HG03025 (cell line): ENCODE measurements around the gene AMHR2.
"Not testable (repeated sequence)": the region's sequence is repeated elsewhere in the genome, so short reads cannot be mapped to it uniquely, and the experiment has no call there.

ENCODE experiments used
- ATAC-seq: cut with Tn5 transposase; IDR thresholded peaks from one replicate; pipeline ENCODE4 v1.9.1; 2021; ENCODE audit warnings: mild to moderate bottlenecking, moderate library complexity; ENCODE audit not compliant: unreplicated experiment, low FRiP score

AMHR2 gene

DNA sequence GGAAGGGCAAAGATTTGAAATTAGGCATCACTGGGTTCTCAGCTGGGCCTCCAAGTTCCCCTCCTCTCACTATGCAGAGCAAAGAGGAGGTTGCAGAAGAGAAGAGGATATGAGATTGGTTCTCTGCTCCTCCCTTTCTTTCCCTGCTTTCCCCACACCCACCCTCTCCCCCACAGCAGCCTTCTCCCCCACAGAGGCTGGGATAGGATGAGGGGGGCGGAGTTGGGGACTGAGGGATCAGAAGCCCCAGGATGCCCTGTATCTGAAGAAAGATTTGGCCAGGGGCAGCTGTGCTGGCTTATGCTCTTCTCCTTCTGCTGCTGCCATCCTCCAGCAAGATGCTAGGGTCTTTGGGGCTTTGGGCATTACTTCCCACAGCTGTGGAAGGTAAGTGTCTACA lies at the start of gene AMHR2:
AMHR2 (plus strand) TSS at position 259 of the 400 bp plus-strand sequence; CDS start at position 339, 80 bp downstream.
- ATAC-seq = no peak

- not testable (repeated sequence) for ATAC-seq
Measured at GRCh38 chr12:53374277-53374676, 49.4 kb upstream of the AMHR2 start.

GRCh38 chr12:53376747-53377146 lies 46.9 kb upstream of the AMHR2 start:
- ATAC-seq = no peak

DNA sequence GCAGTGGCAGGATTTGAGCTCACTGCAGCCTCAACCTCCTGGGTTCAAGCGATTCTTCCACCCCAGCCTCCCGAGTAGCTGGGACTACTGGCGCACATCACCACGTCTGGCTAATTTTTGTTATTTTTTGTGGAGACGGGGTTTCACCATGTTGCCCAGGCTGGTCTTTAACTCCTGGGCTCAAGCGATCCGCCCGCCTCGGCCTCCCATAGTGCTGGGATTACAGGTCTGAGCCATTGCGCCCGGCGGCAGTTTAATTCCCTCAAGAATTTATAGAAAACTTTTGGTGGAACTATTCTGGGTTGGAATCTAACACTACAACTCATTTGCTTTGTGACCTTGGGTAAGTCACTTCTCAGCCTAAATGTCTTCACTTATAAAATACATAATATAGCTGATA lies 45.4 kb upstream of the AMHR2 start:
- ATAC-seq = no peak

DNA sequence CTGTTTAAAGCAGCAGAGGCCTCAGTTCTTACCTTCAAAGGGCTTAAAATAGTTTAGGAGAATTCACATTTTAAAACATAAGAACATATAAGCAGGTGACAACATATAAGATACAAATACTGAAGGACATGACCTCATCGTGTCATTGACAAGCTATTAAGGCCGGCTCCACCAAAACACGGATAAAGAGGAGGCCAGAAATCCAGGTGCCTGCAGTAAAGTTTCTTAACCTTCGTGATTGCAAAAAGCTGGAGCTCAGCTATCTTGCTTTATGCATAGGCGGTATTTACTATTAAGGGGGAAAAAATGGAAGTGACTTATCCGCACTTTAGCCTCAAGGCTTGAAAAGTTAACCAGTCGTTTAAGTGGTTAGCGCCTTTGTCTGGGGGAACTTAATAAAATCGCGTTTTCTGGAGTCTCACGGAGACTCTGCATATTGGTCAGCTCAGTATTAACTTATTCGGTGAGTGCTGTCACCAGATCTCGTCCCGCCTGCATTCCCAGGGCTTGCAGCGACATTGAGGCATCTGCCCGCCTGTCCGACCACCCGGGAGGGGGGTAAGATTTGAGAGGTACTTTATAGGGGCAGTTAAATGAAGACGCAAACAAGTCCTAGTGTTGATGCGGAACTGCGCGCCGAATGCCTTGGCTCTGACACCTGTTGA lies 44.8 kb upstream of the AMHR2 start:
- no peak for ATAC-seq

DNA sequence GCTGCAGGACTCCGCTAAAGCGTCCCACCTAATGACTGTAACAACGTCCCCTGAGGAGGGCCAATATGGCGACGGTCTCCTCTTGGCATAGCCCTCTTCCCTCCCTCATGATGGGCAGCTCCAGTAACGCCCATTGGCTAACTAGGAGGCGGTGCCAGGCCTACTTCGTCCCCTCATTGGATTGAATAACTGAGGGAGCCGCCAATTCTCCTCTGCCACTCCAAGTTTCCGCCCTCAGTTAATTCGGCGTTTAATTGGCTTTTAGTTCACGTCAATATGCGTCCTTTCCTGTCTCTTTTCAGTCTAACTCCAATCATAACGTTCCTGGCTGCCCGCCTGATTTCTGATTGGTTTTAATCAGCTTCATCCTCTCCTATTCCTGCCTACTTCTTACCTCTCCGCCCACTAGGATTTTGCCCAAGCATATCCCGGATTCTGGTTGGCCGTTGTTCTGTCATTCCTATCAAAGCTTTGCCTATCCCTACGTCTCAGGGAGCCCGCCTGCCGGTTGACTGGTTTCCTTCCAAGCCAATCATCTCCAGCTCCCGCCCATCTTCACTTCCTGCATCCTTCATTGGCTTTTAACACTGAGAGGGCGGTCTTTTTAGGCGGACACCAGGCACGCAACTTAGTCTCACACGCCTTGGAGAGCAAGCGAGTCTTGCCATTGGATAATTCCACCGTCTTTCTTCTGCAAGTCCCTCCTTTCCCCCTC lies 44.1 kb upstream of the AMHR2 start:
- peak; percentile 68 for ATAC-seq

GRCh38 chr12:53380104-53380793 lies 43.4 kb upstream of the AMHR2 start, which contains the start of gene SP1:
Gene SP1 (plus strand): TSS chr12:53380176. CDS start chr12:53380292, 116 bp downstream.
- peak; percentile 27 for ATAC-seq

- ATAC-seq = no peak
Measured at GRCh38 chr12:53380794-53381730, 42.6 kb upstream of the AMHR2 start.

DNA sequence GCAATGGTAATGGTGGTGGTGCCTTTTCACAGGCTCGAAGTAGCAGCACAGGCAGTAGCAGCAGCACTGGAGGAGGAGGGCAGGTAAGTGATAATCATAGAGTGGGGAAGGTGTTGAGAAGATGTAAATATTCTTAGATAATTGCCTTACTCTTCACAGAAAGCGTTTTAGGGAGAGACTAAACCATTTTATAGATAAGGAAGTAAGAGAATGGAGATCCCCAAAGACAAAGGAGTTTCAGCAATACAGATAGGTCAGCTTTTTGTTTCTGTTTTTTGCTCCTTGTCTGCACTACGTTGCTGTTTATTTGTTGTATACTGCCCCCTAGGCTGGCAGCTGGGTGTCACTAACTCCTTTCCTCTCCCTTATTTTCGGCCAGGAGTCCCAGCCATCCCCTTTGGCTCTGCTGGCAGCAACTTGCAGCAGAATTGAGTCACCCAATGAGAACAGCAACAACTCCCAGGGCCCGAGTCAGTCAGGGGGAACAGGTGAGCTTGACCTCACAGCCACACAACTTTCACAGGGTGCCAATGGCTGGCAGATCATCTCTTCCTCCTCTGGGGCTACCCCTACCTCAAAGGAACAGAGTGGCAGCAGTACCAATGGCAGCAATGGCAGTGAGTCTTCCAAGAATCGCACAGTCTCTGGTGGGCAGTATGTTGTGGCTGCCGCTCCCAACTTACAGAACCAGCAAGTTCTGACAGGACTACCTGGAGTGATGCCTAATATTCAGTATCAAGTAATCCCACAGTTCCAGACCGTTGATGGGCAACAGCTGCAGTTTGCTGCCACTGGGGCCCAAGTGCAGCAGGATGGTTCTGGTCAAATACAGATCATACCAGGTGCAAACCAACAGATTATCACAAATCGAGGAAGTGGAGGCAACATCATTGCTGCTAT lies 41.7 kb upstream of the AMHR2 start:
- no peak for ATAC-seq

DNA sequence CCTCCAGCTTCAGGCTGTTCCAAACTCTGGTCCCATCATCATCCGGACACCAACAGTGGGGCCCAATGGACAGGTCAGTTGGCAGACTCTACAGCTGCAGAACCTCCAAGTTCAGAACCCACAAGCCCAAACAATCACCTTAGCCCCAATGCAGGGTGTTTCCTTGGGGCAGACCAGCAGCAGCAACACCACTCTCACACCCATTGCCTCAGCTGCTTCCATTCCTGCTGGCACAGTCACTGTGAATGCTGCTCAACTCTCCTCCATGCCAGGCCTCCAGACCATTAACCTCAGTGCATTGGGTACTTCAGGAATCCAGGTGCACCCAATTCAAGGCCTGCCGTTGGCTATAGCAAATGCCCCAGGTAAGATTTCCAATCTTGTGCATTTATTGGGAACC lies 40.4 kb upstream of the AMHR2 start:
- no peak for ATAC-seq

GRCh38 chr12:53386381-53386780 lies 37.3 kb upstream of the AMHR2 start:
- ATAC-seq = not testable (repeated sequence)

DNA sequence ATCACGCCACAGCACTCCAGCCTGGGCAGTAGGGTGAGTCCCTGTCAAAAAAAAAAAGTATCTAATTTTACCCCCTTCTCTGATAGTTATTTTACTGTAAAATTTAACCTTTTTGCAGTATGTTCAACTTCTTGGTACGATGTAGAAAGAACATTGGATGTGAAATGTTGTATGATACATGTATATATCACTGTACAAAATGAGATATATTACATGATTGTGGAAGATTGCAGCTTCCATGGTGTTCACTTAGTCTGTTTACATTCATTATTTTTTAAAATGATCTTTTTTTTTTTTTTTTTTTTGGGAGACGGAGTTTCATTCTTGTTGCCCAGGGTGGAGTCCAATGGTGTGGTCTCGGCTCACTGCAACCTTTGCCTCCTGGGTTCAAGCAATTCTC lies 34.7 kb upstream of the AMHR2 start:
- ATAC-seq = no peak

GRCh38 chr12:53389702-53390101 lies 34.0 kb upstream of the AMHR2 start:
- no peak for ATAC-seq

GRCh38 chr12:53391724-53392123 lies 31.9 kb upstream of the AMHR2 start:
- ATAC-seq = no peak

GRCh38 chr12:53399896-53400295 lies 23.8 kb upstream of the AMHR2 start:
- no peak for ATAC-seq

DNA sequence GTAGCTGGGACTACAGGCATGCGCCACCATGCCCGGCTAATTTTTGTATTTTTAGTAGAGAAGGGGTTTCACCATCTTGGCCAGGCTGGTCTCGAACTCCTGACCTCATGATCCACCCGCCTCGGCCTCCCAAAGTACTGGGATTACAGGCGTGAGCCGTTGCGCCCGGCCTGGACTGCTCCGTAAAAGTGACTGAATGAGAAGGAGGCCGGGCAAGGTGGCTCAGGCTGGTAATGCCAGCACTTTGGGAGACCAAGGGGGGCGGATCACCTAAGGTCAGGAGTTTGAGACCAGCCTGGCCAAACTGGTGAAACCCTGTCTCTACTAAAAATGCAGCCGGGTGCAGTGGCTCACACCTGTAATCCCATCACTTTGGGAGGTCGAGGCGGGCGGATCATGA lies 21.3 kb upstream of the AMHR2 start:
- ATAC-seq = not testable (repeated sequence)

- ATAC-seq = no peak
Measured at GRCh38 chr12:53402871-53403270, 20.8 kb upstream of the AMHR2 start.

DNA sequence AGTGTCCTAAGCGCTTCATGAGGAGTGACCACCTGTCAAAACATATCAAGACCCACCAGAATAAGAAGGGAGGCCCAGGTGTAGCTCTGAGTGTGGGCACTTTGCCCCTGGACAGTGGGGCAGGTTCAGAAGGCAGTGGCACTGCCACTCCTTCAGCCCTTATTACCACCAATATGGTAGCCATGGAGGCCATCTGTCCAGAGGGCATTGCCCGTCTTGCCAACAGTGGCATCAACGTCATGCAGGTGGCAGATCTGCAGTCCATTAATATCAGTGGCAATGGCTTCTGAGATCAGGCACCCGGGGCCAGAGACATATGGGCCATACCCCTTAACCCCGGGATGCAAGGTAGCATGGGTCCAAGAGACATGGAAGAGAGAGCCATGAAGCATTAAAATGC lies 12.7 kb upstream of the AMHR2 start:
- ATAC-seq = no peak

- ATAC-seq = no peak
Measured at GRCh38 chr12:53413485-53414204, 10.0 kb upstream of the AMHR2 start.
